ENCODE measurements around the gene GLS. TPM values are rescaled to one million over a fixed set of nuclear protein-coding genes. Genes with fewer than 3 reads are reported as not detected.

The GLS gene
- total RNA-seq, 4 donors from 2014 or later: 60.6 to 128 (median 75.7) TPM

- Histone ChIP-seq H3K4me3 (no peak overlapping the region), H3K9me3 (no peaks in the 10 kb centered on the region), H3K4me1 (peaks cover 16% of the 10 kb centered on the region), H3K36me3 (peaks cover 89% of the 10 kb centered on the region), H3K27ac (peak overlapping the region; percentile 39), H3K27me3 (no peaks in the 10 kb centered on the region)
- TF ChIP-seq POLR2A (IDR thresholded peaks at IDR 0.05) (no peak), POLR2AphosphoS5 (IDR thresholded peaks at IDR 0.05) (no peak), EP300 (IDR thresholded peaks at IDR 0.05) (no peak), CTCF (IDR thresholded peaks at IDR 0.05) (no peak)
- DNase-seq (ENCODE audit: low spot score in 2 of 2): no peak
- WGBS: 43% methylated on average over 2 of the region's 2 CpGs
These were observed 120.4 kb downstream of the GLS start for GRCh38 chr2:191001032-191001431.

- TF ChIP-seq POLR2AphosphoS5 (IDR thresholded peaks at IDR 0.05): no peak
- TF ChIP-seq CTCF (IDR thresholded peaks at IDR 0.05): no peak
- TF ChIP-seq POLR2A (IDR thresholded peaks at IDR 0.05): no peak
- TF ChIP-seq EP300 (IDR thresholded peaks at IDR 0.05): no peak
- H3K27me3 ChIP-seq: no peaks in the 10 kb centered on the region
- no peak overlapping the region for H3K4me3 ChIP-seq
- H3K36me3 ChIP-seq: peaks cover 89% of the 10 kb centered on the region
- H3K4me1 ChIP-seq: peaks cover 16% of the 10 kb centered on the region
- peak overlapping the region; percentile 39 for H3K27ac ChIP-seq
- no peaks in the 10 kb centered on the region for H3K9me3 ChIP-seq
- WGBS: 81% methylated on average over 3 of the region's 3 CpGs
- DNase-seq (ENCODE audit: low spot score in 2 of 2): no peak
These were observed 121.0 kb downstream of the GLS start for GRCh38 chr2:191001624-191002023.

GRCh38 chr2:191003405-191004309, 123.0 kb downstream of the GLS start:
- H3K27me3 ChIP-seq: no peaks in the 10 kb centered on the region
- no peak overlapping the region for H3K27ac ChIP-seq
- no peak for DNase-seq (ENCODE audit: low spot score in 2 of 2)
- no peak overlapping the region for H3K4me3 ChIP-seq
- WGBS: 96% methylated on average over 6 of the region's 6 CpGs
- H3K36me3 ChIP-seq: peaks cover 80% of the 10 kb centered on the region
- TF ChIP-seq CTCF (IDR thresholded peaks at IDR 0.05) (no peak), POLR2A (IDR thresholded peaks at IDR 0.05) (no peak), POLR2AphosphoS5 (IDR thresholded peaks at IDR 0.05) (no peak), EP300 (IDR thresholded peaks at IDR 0.05) (no peak)
- peaks cover 16% of the 10 kb centered on the region for H3K4me1 ChIP-seq
- H3K9me3 ChIP-seq: no peaks in the 10 kb centered on the region

- 100% methylated on average over 3 of the region's 3 CpGs for WGBS
- TF ChIP-seq CTCF (IDR thresholded peaks at IDR 0.05) (no peak), POLR2AphosphoS5 (IDR thresholded peaks at IDR 0.05) (no peak), EP300 (IDR thresholded peaks at IDR 0.05) (no peak), POLR2A (IDR thresholded peaks at IDR 0.05) (no peak)
- no peaks in the 10 kb centered on the region for H3K9me3 ChIP-seq
- peaks cover 14% of the 10 kb centered on the region for H3K4me1 ChIP-seq
- DNase-seq (ENCODE audit: low spot score in 2 of 2): no peak
- no peak overlapping the region for H3K27ac ChIP-seq
- no peak overlapping the region for H3K4me3 ChIP-seq
- H3K36me3 ChIP-seq: peaks cover 60% of the 10 kb centered on the region
- no peaks in the 10 kb centered on the region for H3K27me3 ChIP-seq
These were observed 125.7 kb downstream of the GLS start for GRCh38 chr2:191006297-191006696.

- TF ChIP-seq CTCF (IDR thresholded peaks at IDR 0.05): no peak
- TF ChIP-seq POLR2A (IDR thresholded peaks at IDR 0.05): no peak
- TF ChIP-seq POLR2AphosphoS5 (IDR thresholded peaks at IDR 0.05): no peak
- TF ChIP-seq EP300 (IDR thresholded peaks at IDR 0.05): no peak
- no peak overlapping the region for H3K4me3 ChIP-seq
- no peaks in the 10 kb centered on the region for H3K9me3 ChIP-seq
- H3K4me1 ChIP-seq: peaks cover 16% of the 10 kb centered on the region
- H3K36me3 ChIP-seq: peaks cover 56% of the 10 kb centered on the region
- WGBS: 75% methylated on average over 4 of the region's 4 CpGs
- no peak overlapping the region for H3K27ac ChIP-seq
- H3K27me3 ChIP-seq: no peaks in the 10 kb centered on the region
- DNase-seq (ENCODE audit: low spot score in 2 of 2): no peak
These were observed 126.6 kb downstream of the GLS start for GRCh38 chr2:191006997-191007783.
